Fibroblast of the aortic adventitia (primary cell): ENCODE data around the gene SLIRP. TPM values are rescaled to one million over a fixed set of nuclear protein-coding genes. Genes with fewer than 3 reads are reported as not detected.
"Not testable (repeated sequence)": the region's sequence is repeated elsewhere in the genome, so short reads cannot be mapped to it uniquely, and the experiment has no call there.

Experiments used
- DNase-seq: peaks from one replicate; pipeline ENCODE4 v3.0.0-alpha.2; 2010; ENCODE audit warnings: low read depth
- H3K4me3 ChIP-seq: 2 replicates; pipeline ENCODE4 v1.5.1; 2011; ENCODE audit warnings: low read depth, mild to moderate bottlenecking, control low read depth, low read length, moderate library complexity
- total RNA-seq: library from RNA; depleted of rRNA; stranded (reverse); fragments of >200 nt; gene quantifications from 2 replicates; pipeline ENCODE4 v1.2.3, GENCODE V29; 2012; ENCODE audit warnings: low replicate concordance
- TF ChIP-seq, protein P1 (sequence below): IDR thresholded peaks from 2 replicates; pipeline ENCODE4 v1.5.1; 2011; ENCODE audit warnings: mild to moderate bottlenecking, low read length, control low read depth, inconsistent platforms; ENCODE audit not compliant: insufficient read depth

The SLIRP gene
- total RNA-seq, 1 donor = 209 TPM

GRCh38 chr14:77738559-77739250 lies 30.8 kb downstream of the SLIRP start:
- no peak overlapping the region for H3K4me3 ChIP-seq
- TF ChIP-seq, protein P1, sequence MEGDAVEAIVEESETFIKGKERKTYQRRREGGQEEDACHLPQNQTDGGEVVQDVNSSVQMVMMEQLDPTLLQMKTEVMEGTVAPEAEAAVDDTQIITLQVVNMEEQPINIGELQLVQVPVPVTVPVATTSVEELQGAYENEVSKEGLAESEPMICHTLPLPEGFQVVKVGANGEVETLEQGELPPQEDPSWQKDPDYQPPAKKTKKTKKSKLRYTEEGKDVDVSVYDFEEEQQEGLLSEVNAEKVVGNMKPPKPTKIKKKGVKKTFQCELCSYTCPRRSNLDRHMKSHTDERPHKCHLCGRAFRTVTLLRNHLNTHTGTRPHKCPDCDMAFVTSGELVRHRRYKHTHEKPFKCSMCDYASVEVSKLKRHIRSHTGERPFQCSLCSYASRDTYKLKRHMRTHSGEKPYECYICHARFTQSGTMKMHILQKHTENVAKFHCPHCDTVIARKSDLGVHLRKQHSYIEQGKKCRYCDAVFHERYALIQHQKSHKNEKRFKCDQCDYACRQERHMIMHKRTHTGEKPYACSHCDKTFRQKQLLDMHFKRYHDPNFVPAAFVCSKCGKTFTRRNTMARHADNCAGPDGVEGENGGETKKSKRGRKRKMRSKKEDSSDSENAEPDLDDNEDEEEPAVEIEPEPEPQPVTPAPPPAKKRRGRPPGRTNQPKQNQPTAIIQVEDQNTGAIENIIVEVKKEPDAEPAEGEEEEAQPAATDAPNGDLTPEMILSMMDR = no peak
- peak; percentile 73 for DNase-seq

GRCh38 chr14:77741438-77741837 lies 33.5 kb downstream of the SLIRP start:
- no peak overlapping the region for H3K4me3 ChIP-seq
- TF ChIP-seq, protein P1 = no peak
- no peak for DNase-seq

DNA sequence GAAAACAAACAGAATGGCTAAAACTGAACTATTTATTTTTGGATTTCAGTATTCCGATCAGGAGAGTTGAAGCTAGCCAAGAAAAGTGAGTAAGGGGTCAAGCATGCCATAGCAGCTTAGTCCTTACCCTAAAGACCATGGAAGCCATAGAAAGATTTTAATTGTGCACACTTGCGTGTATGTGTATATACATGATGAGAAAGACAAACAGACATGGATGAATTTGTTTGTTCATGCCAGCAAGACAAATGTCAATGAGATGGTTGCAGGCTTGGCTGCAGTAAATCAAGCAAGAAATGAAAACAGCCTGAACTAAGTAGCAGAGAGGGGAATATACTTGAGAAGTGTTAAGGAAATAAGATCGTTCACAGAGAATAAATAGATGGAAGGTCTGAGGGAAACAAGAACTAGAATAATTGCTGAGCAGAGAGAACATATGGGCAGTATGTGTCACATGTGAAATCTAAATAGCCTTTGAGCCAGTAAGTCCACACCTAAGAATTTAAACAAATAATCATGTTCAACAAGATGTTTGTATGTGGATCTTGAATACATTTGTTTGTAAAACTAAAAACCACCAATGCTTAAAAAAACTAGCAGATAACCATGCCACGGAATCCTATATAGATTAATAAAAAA lies 38.3 kb downstream of the SLIRP start:
- H3K4me3 ChIP-seq = no peak overlapping the region
- no peak for DNase-seq
- TF ChIP-seq, protein P1 = no peak

DNA sequence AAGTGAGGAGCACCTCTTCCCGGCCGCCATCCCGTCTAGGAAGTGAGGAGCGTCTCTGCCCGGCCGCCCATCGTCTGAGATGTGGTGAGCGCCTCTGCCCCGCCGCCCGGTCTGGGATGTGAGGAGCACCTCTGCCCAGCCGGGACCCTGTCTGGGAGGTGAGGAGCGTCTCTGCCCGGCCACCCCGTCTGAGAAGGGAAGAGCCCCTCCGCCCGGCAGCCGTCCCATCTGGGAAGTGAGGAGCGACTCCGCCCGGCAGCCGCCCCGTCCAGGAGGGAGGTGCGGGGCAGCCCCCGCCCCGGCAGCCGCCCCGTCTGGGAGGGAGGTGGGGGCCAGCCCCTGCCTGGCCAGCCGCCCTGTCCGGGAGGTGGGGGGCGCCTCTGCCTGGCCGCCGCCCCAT lies 39.5 kb downstream of the SLIRP start:
- not testable (repeated sequence) for H3K4me3 ChIP-seq, DNase-seq

DNA sequence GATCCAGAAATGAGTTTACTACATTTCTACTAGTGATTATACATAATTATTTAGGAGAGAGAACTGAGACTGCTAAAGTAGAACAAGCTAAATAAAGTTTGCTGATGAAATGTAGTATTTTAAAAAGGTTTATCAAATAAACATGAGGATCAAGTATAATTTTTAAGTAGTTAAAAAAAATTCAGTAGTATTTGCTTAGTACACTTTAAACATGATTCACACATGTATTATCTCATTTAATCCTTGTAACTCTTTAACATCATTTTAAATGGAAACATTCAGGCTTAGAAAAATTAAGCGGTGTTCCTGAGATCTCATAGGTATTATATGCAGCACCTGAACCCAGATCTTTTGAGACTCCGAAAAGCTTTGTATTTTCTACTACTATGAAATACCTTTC lies 44.4 kb downstream of the SLIRP start:
- H3K4me3 ChIP-seq = no peak overlapping the region
- TF ChIP-seq, protein P1 = no peak
- no peak for DNase-seq

- H3K4me3 ChIP-seq = no peak overlapping the region
- DNase-seq = peak; percentile 47
Measured at GRCh38 chr14:77752799-77753516, 45.1 kb downstream of the SLIRP start.

More at GRCh38 chr14:77752799-77753516, 45.1 kb downstream of the SLIRP start:
- TF ChIP-seq, protein P1 = no peak
